Measurements from ENCODE around the gene EMP2. TPM values are rescaled to one million over a fixed set of nuclear protein-coding genes. Genes with fewer than 3 reads are reported as not detected.

EMP2 gene
- total RNA-seq, 6 donors from 2014 or later, result 261 to 1,020 (median 640) TPM

DNA sequence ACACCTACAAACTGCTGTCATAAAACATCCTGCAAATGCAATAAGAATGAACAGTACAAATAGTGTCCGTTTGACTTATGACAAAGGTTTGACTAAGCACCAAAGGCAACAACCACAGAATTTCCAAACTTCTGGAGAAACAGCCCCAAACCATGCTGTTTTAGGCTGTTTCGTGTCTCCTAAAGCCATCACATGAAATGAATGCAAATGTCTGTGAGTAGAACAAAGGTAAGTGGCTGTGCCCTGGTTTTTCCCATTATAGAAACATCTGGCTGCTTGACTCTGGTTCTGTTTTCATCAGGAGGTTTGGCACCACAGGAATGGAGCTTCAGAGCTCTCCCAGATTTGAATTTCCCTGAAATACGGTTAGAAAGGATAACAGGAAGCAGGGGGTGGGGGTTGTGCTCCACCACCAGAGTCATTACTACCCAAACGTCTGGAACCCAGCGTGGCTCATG lies 4.6 kb upstream of the EMP2 start:
- TF ChIP-seq POLR2A (IDR thresholded peaks at IDR 0.05) (no peak), EP300 (IDR thresholded peaks at IDR 0.05) (no peak), POLR2AphosphoS5 (IDR thresholded peaks at IDR 0.05) (no peak)
- TF ChIP-seq, protein P1, sequence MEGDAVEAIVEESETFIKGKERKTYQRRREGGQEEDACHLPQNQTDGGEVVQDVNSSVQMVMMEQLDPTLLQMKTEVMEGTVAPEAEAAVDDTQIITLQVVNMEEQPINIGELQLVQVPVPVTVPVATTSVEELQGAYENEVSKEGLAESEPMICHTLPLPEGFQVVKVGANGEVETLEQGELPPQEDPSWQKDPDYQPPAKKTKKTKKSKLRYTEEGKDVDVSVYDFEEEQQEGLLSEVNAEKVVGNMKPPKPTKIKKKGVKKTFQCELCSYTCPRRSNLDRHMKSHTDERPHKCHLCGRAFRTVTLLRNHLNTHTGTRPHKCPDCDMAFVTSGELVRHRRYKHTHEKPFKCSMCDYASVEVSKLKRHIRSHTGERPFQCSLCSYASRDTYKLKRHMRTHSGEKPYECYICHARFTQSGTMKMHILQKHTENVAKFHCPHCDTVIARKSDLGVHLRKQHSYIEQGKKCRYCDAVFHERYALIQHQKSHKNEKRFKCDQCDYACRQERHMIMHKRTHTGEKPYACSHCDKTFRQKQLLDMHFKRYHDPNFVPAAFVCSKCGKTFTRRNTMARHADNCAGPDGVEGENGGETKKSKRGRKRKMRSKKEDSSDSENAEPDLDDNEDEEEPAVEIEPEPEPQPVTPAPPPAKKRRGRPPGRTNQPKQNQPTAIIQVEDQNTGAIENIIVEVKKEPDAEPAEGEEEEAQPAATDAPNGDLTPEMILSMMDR (IDR thresholded peaks at IDR 0.05), result no peak
- ATAC-seq (ENCODE audit: low FRiP score in 2 of 2) (no peak), DNase-seq (no peak)
- Histone ChIP-seq H3K27ac (no peak overlapping the region), H3K4me3 (no peak overlapping the region), H3K4me1 (peaks cover 7 to 20% (median 13%) of the 10 kb centered on the region in 4 donors), H3K36me3 (no peaks in the 10 kb centered on the region), H3K27me3 (no peaks in the 10 kb centered on the region), H3K9me3 (no peaks in the 10 kb centered on the region)
- 64 to 65% methylated on average over 5 of the region's 5 CpGs for WGBS, 2 donors

DNA sequence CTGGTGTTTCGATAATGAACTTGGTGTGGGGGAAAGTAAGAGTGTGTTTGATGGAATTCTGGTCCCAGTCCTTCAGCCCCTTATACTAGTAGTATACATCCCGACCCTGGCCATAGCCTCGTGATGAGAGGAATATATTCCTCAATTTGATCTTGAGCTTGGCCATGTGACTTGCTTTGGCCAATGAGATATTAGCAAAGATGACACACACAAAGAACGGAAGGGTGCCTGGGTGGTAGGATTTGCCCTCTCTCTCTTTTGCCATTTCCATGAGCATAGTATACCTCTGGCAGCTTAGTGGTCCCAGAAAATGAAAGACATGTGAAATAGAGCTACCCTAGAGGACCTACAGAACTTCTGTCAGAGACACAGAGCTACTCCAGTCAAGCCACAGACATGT lies 2.9 kb upstream of the EMP2 start:
- TF ChIP-seq, protein P1 (IDR thresholded peaks at IDR 0.05), result no peak
- TF ChIP-seq POLR2AphosphoS5 (IDR thresholded peaks at IDR 0.05) (no peak), POLR2A (IDR thresholded peaks at IDR 0.05) (no peak), EP300 (IDR thresholded peaks at IDR 0.05) (no peak)
- 91 to 92% methylated on average over 4 of the region's 4 CpGs for WGBS, 2 donors
- no peak for ATAC-seq (ENCODE audit: low FRiP score in 2 of 2)

DNA sequence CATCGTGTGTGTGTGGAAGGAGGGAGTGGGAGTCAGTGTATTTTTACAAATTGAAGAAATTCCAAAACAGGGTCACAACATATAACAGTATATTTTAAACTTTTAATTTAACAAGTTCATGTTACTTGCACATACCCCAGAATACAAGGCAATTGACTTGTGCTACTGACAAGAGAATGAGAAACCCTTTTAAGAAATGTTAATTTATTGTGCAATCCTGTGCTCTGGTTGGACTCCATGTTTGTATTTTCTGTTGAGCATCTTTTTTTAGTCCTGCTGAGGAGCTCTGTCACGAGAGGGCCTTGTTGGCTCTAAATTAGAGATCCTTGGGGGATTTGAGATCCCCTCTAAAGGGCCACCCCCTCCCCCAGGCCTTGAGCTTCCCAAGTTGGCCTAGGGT lies 1.1 kb upstream of the EMP2 start:
- Histone ChIP-seq H3K27ac (peak overlapping the region; percentile 98 to 100 (median 99)), H3K9me3 (no peaks in the 10 kb centered on the region), H3K27me3 (no peaks in the 10 kb centered on the region), H3K4me1 (peaks cover 18 to 44% (median 39%) of the 10 kb centered on the region in 4 donors), H3K36me3 (no peaks in the 10 kb centered on the region), H3K4me3 (no peak overlapping the region)
- WGBS, 2 donors, result 36 to 41% methylated on average over 2 of the region's 2 CpGs
- ATAC-seq (ENCODE audit: low FRiP score in 2 of 2) (no peak), DNase-seq (no peak)
- TF ChIP-seq, protein P1 (IDR thresholded peaks at IDR 0.05), result no peak
- TF ChIP-seq POLR2A (IDR thresholded peaks at IDR 0.05), result no peak

More for the DNA sequence above, 2.9 kb upstream of the EMP2 start:
- no peak for DNase-seq
- H3K36me3 ChIP-seq, result no peaks in the 10 kb centered on the region
- H3K27me3 ChIP-seq, result no peaks in the 10 kb centered on the region
- no peaks in the 10 kb centered on the region for H3K9me3 ChIP-seq
- H3K4me3 ChIP-seq, result no peak overlapping the region
- H3K4me1 ChIP-seq, result peaks cover 7 to 30% (median 23%) of the 10 kb centered on the region in 4 donors
- no peak overlapping the region for H3K27ac ChIP-seq

DNA sequence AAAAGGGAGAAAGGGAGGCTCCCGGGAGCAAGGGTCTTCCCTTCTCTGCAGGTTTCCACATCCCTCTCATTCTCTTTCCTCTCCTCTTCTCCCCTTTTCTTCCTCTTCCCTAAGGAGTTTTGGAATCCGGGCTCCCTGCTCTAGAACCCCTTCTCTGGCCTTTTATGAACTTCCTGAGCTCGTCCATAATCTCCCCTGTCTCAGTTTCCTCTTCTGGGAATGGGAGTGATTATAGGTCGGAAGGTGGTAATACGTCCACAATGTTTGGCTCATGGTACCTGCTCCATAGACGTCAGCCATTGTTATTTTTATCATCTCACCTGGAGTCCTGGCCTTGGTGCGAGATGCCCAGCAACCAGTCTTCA lies 467 bp upstream of the EMP2 start:
- peak overlapping the region in 3 of 4 donors; percentile 81 to 88 (median 82) for H3K4me3 ChIP-seq
- TF ChIP-seq POLR2A (IDR thresholded peaks at IDR 0.05), result no peak
- no peak for TF ChIP-seq EP300 (IDR thresholded peaks at IDR 0.05)
- no peak for TF ChIP-seq POLR2AphosphoS5 (IDR thresholded peaks at IDR 0.05)
- TF ChIP-seq, protein P1 (IDR thresholded peaks at IDR 0.05), result no peak
- no peaks in the 10 kb centered on the region for H3K9me3 ChIP-seq
- H3K27ac ChIP-seq, result peak overlapping the region; percentile 98 to 100 (median 99)
- no peak for ATAC-seq (ENCODE audit: low FRiP score in 2 of 2)
- H3K27me3 ChIP-seq, result no peaks in the 10 kb centered on the region
- H3K36me3 ChIP-seq, result no peaks in the 10 kb centered on the region
- H3K4me1 ChIP-seq, result peaks cover 25 to 51% (median 46%) of the 10 kb centered on the region in 4 donors
- no peak for DNase-seq
- WGBS, 2 donors, result 22 to 29% methylated on average over 7 of the region's 7 CpGs

DNA sequence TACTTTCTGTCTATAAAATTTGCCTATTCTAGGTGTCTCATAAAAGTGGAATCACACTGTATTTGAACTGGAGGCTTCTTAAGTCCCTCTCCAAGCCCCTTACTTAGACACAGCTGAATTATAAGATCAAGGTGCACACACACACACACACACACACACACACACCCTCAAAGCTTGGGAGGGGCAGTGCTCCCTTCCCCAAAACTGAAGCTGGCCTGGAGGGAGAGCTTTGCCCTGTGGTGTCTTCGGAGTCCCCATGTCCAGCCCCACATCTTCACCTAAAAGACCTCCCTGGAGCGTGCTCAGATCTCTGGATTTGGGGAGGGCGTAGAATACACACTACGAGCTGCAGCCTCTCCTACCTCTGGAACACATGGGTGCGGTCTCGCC lies 828 bp downstream of the EMP2 start:
- Histone ChIP-seq H3K27ac (peak overlapping the region; percentile 98 to 100 (median 99)), H3K4me3 (peak overlapping the region; percentile 81 to 91 (median 85)), H3K4me1 (peaks cover 35 to 61% (median 53%) of the 10 kb centered on the region in 4 donors), H3K27me3 (no peaks in the 10 kb centered on the region), H3K36me3 (no peaks in the 10 kb centered on the region), H3K9me3 (no peaks in the 10 kb centered on the region)
- DNase-seq (no peak), ATAC-seq (ENCODE audit: low FRiP score in 2 of 2) (no peak)
- WGBS, 2 donors, result 0 to 14% methylated on average over 1 to 5 of the region's 6 CpGs
- TF ChIP-seq POLR2A (IDR thresholded peaks at IDR 0.05), result no peak
- TF ChIP-seq, protein P1 (IDR thresholded peaks at IDR 0.05), result no peak
- TF ChIP-seq EP300 (IDR thresholded peaks at IDR 0.05), result no peak
- no peak for TF ChIP-seq POLR2AphosphoS5 (IDR thresholded peaks at IDR 0.05)
